B cell (primary cell): ENCODE results near the gene ZNF630. TPM values are rescaled to one million over a fixed set of nuclear protein-coding genes. Genes with fewer than 3 reads are reported as not detected.

Experiments used
- ATAC-seq: fragments of 200-7000 bp; cut with Tn5 transposase; one replicate; pipeline ENCODE4 v1.10.0; 2021; ENCODE audit warnings: low read depth, mild to moderate bottlenecking, moderate number of reproducible peaks, moderate library complexity
- CTCF ChIA-PET: fragments of 350-600 bp; sonication (Branson Sonifier 250); formaldehyde crosslinking; loops from one replicate; lab custom pipeline; 2021; ENCODE audit warnings: antibody characterized with exemption, inconsistent platforms; lab: Charles Lee
- POLR2A ChIA-PET: fragments of 350-600 bp; sonication (Branson Sonifier 250); formaldehyde crosslinking; loops from one replicate; lab custom pipeline; 2021; ENCODE audit warnings: antibody characterized with exemption; lab: Charles Lee
- DNase-seq: peaks from one replicate; pipeline ENCODE4 v3.0.0; 2013
- H2AFZ ChIP-seq: 2 replicates; pipeline ENCODE4 v1.6.1; 2012; ENCODE audit warnings: mild to moderate bottlenecking, low read depth, low read length; ENCODE audit not compliant: insufficient read depth, poor library complexity, severe bottlenecking
- H3K27ac ChIP-seq, 2 donors: 1 replicate in 1 of 2; 2 replicates in 1 of 2; pipeline ENCODE4 v1.5.1; 2012 to 2013; ENCODE audit warnings: low read length in 2 of 2, mild to moderate bottlenecking in 2 of 2, moderate library complexity in 1 of 2
- H3K27me3 ChIP-seq, 4 experiments: fragments of 200-600 bp in 1 of 4; sonication (generic) in 1 of 4; replicated peaks in 1 of 4; 1 replicate in 2 of 4; 2 replicates in 2 of 4; pipeline versions ENCODE4 v1.6.1 to v1.7.0; 2013 to 2016; ENCODE audit warnings: low read length in 3 of 4, mild to moderate bottlenecking in 2 of 4, mixed read lengths in 1 of 4, moderate library complexity in 1 of 4; ENCODE audit not compliant: insufficient read depth in 4 of 4, control insufficient read depth in 3 of 4; ENCODE audit errors: control extremely low read depth in 1 of 4
- H3K36me3 ChIP-seq, 2 experiments: replicated peaks in 1 of 2; 1 replicate in 1 of 2; 2 replicates in 1 of 2; pipeline versions ENCODE4 v1.6.1 to v1.7.1; 2013; ENCODE audit warnings: low read length in 1 of 2; ENCODE audit not compliant: insufficient read depth in 2 of 2, control insufficient read depth in 1 of 2; ENCODE audit errors: control extremely low read depth in 1 of 2, extremely low read depth in 1 of 2
- H3K4me1 ChIP-seq, 2 donors: fragments of 200-600 bp in 1 of 2; sonication (generic) in 1 of 2; 1 replicate in 1 of 2; 2 replicates in 1 of 2; pipeline versions ENCODE4 v1.5.1 to v1.6.1; 2013 to 2017; ENCODE audit warnings: low read length in 2 of 2; ENCODE audit not compliant: control insufficient read depth in 2 of 2, insufficient read depth in 2 of 2
- H3K4me2 ChIP-seq: replicated peaks from 2 replicates; pipeline ENCODE3; 2012; ENCODE audit warnings: mild to moderate bottlenecking, low read depth, low read length; ENCODE audit not compliant: poor library complexity, severe bottlenecking
- H3K4me3 ChIP-seq, 5 experiments: fragments of 200-600 bp in 1 of 5; sonication (generic) in 1 of 5; 1 replicate in 3 of 5; 2 replicates in 2 of 5; pipeline versions ENCODE4 v1.5.1 to v1.7.0; 2011 to 2016; ENCODE audit warnings: low read length in 4 of 5, mild to moderate bottlenecking in 4 of 5, low read depth in 2 of 5, control low read depth in 1 of 5, moderate library complexity in 1 of 5; ENCODE audit not compliant: insufficient read depth in 1 of 5; ENCODE audit errors: control extremely low read depth in 1 of 5, extremely low read depth in 1 of 5
- H3K79me2 ChIP-seq: fragments of 200-600 bp; sonication (generic); one replicate; pipeline ENCODE4 v1.6.0; 2016; ENCODE audit warnings: low read length; ENCODE audit not compliant: control insufficient read depth, insufficient read depth
- H3K9ac ChIP-seq: fragments of 200-600 bp; sonication (generic); 2 replicates; pipeline ENCODE4 v1.6.1; 2017; ENCODE audit warnings: mild to moderate bottlenecking, low read length, moderate library complexity
- H3K9me3 ChIP-seq, 3 donors: one replicate each; pipeline versions ENCODE4 v1.6.1 to v1.7.1; 2013; ENCODE audit warnings: low read length in 2 of 3; ENCODE audit not compliant: control insufficient read depth in 2 of 3, insufficient read depth in 1 of 3; ENCODE audit errors: control extremely low read depth in 1 of 3
- H4K20me1 ChIP-seq: 2 replicates; pipeline ENCODE4 v1.6.0; 2012; ENCODE audit warnings: mild to moderate bottlenecking, low read length; ENCODE audit not compliant: insufficient read depth, control insufficient read depth, poor library complexity, severe bottlenecking
- H3K27ac Mint-ChIP-seq: one replicate; pipeline ENCODE4 v1.8.0; 2021; ENCODE audit warnings: mixed read lengths
- H3K27me3 Mint-ChIP-seq: one replicate; pipeline ENCODE4 v1.8.0; 2021; ENCODE audit warnings: mixed read lengths
- H3K4me1 Mint-ChIP-seq: one replicate; pipeline ENCODE4 v1.8.0; 2021; ENCODE audit warnings: mixed read lengths
- H3K4me3 Mint-ChIP-seq: one replicate; pipeline ENCODE4 v1.8.0; 2021; ENCODE audit warnings: mixed read lengths
- H3K9me3 Mint-ChIP-seq: one replicate; pipeline ENCODE4 v1.8.0; 2022; ENCODE audit warnings: mixed read lengths; ENCODE audit not compliant: insufficient read depth
- CTCF ChIP-seq: fragments of 200-600 bp; IDR thresholded peaks from one replicate; pipeline ENCODE4 v1.8.0; 2022; ENCODE audit warnings: antibody characterized with exemption, mild to moderate bottlenecking
- EZH2 ChIP-seq: IDR thresholded peaks from 2 replicates; pipeline ENCODE4 v1.6.1; 2012; ENCODE audit warnings: borderline replicate concordance, low read depth, mild to moderate bottlenecking, moderate library complexity, low read length; ENCODE audit not compliant: insufficient read depth, poor library complexity, severe bottlenecking
- WGBS: methylation state at CpG from one replicate; pipeline ENCODE4 v1.1.5; 2013; ENCODE audit warnings: missing lambda C conversion rate; ENCODE audit not compliant: insufficient coverage; 5-methylcytosine and 5-hydroxymethylcytosine counted together
- intact Hi-C: fragments of 100-400 bp; cut with micrococcal nuclease; formaldehyde crosslinking; loops from one replicate; pipeline ENCODE4 v1.10.0; 2022
- polyA plus RNA-seq: library from polyadenylated mRNA; depleted of rRNA; stranded (reverse); fragments of >200 nt; gene quantifications from 2 replicates; pipeline ENCODE4 v1.2.3, GENCODE V29; 2012
- total RNA-seq, 2 donors: library from RNA; stranded (reverse); fragments of 120-200 nt in 1 of 2; gene quantifications; 1 replicate in 1 of 2; 2 replicates in 1 of 2; pipeline versions ENCODE4 v1.2.3 to v1.2.4, GENCODE V29; 2013 to 2022

The ZNF630 gene
- total and polyA plus RNA-seq, 2 donors (not counting 1 experiment from before 2014, with no cell fraction given): 2.8 TPM; not detected in 1

- H3K4me1 ChIP-seq: no peaks in the 10 kb centered on the region
- no peak for DNase-seq
- H3K36me3 ChIP-seq: no peaks in the 10 kb centered on the region
- no peaks in the 10 kb centered on the region for H4K20me1 ChIP-seq
- H3K27me3 ChIP-seq: no peaks in the 10 kb centered on the region
- Mint-ChIP-seq H3K4me1 (no peaks in the 10 kb centered on the region), H3K4me3 (no peak overlapping the region), H3K27ac (no peak overlapping the region), H3K9me3 (no peaks in the 10 kb centered on the region), H3K27me3 (no peaks in the 10 kb centered on the region)
- no peak for ATAC-seq
- TF ChIP-seq EZH2 (no peak), CTCF (no peak)
- intact Hi-C loops: no loop called here
- ChIA-PET POLR2A (no interaction called here), CTCF (no interaction called here)
- H2AFZ ChIP-seq: no peak overlapping the region
- H3K9ac ChIP-seq: no peak overlapping the region
- H3K9me3 ChIP-seq: no peaks in the 10 kb centered on the region
- no peak overlapping the region for H3K4me2 ChIP-seq
- 83% methylated on average over 1 of the region's 5 CpGs for WGBS
- no peak overlapping the region for H3K27ac ChIP-seq
- H3K4me3 ChIP-seq: no peak overlapping the region
- no peaks in the 10 kb centered on the region for H3K79me2 ChIP-seq
These were observed 12.3 kb upstream of the ZNF630 start for GRCh38 chrX:48083706-48084105.

GRCh38 chrX:48083212-48083611 is 11.8 kb upstream of the ZNF630 start:
- no peak overlapping the region for H2AFZ ChIP-seq
- H3K4me2 ChIP-seq: no peak overlapping the region
- H3K9ac ChIP-seq: no peak overlapping the region
- no peaks in the 10 kb centered on the region for H4K20me1 ChIP-seq
- H3K4me3 ChIP-seq: no peak overlapping the region
- no peaks in the 10 kb centered on the region for H3K4me1 Mint-ChIP-seq
- no peaks in the 10 kb centered on the region for H3K36me3 ChIP-seq
- POLR2A ChIA-PET: no interaction called here
- no peak overlapping the region for H3K27ac ChIP-seq
- no peaks in the 10 kb centered on the region for H3K79me2 ChIP-seq
- H3K9me3 ChIP-seq: no peaks in the 10 kb centered on the region
- ATAC-seq: no peak
- intact Hi-C loops: no loop called here
- H3K4me1 ChIP-seq: no peaks in the 10 kb centered on the region
- no peaks in the 10 kb centered on the region for H3K27me3 Mint-ChIP-seq
- H3K9me3 Mint-ChIP-seq: no peaks in the 10 kb centered on the region
- no peak overlapping the region for H3K27ac Mint-ChIP-seq
- no peak overlapping the region for H3K4me3 Mint-ChIP-seq
- CTCF ChIA-PET: no interaction called here
- WGBS: 0% methylated on average over 2 of the region's 9 CpGs
- no peaks in the 10 kb centered on the region for H3K27me3 ChIP-seq
- peak; percentile 53 for DNase-seq
- TF ChIP-seq CTCF (no peak), EZH2 (no peak)
